ENCODE measurements around the gene WT1.

The WT1 gene

GRCh38 chr11:32479291-32479690 lies 44.0 kb upstream of the WT1 start:
- Histone ChIP-seq H3K36me3 (ENCODE audit: control insufficient read depth in 2 of 2, insufficient read depth in 1 of 2, low read length in 2 of 2) (no peaks in the 10 kb centered on the region), H3K27ac (ENCODE audit: extremely low read depth, low read depth, low read length) (no peak overlapping the region), H3K9me3 (ENCODE audit: control insufficient read depth, insufficient read depth, low read depth, low read length) (no peaks in the 10 kb centered on the region), H3K4me1 (ENCODE audit: control insufficient read depth, insufficient read depth, low read length) (0 out of 2 replicates have a peak, but pooled peaks cover 3% of the 10 kb centered on the region), H3K4me3 (ENCODE audit: low read depth, low read length) (no peak overlapping the region)
- TF ChIP-seq ZNF26 (tag by site-specific recombination; IDR thresholded peaks at IDR 0.05) (no peak), TRIM28 (IDR thresholded peaks at IDR 0.05; ENCODE audit: borderline replicate concordance, low read length) (no peak), ZNF561 (tag by site-specific recombination; IDR thresholded peaks at IDR 0.05; ENCODE audit: borderline replicate concordance) (no peak), ZNF394 (tag by site-specific recombination; IDR thresholded peaks at IDR 0.05; ENCODE audit: borderline replicate concordance) (no peak), ZNF510 (tag by site-specific recombination; IDR thresholded peaks at IDR 0.05; ENCODE audit: insufficient replicate concordance) (no peak), ZNF776 (tag by site-specific recombination; IDR thresholded peaks at IDR 0.05; ENCODE audit: borderline replicate concordance) (no peak), SP3 (tag by site-specific recombination; IDR thresholded peaks at IDR 0.05) (no peak), ZNF544 (tag by site-specific recombination; IDR thresholded peaks at IDR 0.05) (no peak), EGR2 (tag by site-specific recombination; IDR thresholded peaks at IDR 0.05; ENCODE audit: low read depth) (no peak), ZNF274 (IDR thresholded peaks at IDR 0.05; ENCODE audit: low read length) (no peak), ZNF274 (tag by site-specific recombination; IDR thresholded peaks at IDR 0.05; ENCODE audit: borderline replicate concordance) (no peak), ZBTB21 (tag by site-specific recombination; IDR thresholded peaks at IDR 0.05) (no peak), ZNF239 (tag by site-specific recombination; IDR thresholded peaks at IDR 0.05) (no peak), ZBTB26 (tag by site-specific recombination; optimal IDR thresholded peaks at IDR 0.05) (no peak), ZNF157 (tag by site-specific recombination; IDR thresholded peaks at IDR 0.05) (no peak), GFI1B (tag by site-specific recombination; IDR thresholded peaks at IDR 0.05) (no peak)
- TF ChIP-seq, protein P1, sequence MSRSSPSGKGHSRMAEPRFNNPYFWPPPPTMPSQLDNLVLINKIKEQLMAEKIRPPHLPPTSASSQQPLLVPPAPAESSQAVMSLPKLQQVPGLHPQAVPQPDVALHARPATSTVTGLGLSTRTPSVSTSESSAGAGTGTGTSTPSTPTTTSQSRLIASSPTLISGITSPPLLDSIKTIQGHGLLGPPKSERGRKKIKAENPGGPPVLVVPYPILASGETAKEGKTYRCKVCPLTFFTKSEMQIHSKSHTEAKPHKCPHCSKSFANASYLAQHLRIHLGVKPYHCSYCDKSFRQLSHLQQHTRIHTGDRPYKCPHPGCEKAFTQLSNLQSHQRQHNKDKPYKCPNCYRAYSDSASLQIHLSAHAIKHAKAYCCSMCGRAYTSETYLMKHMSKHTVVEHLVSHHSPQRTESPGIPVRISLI (tag by site-specific recombination; IDR thresholded peaks at IDR 0.05): no peak
- ChIA-PET POLR2A (no interaction called here), CTCF (interaction anchor here (0.9 kb wide), 1 partner anchor 11 kb away, joined by 3 read pairs; no protein-coding TSS in a partner anchor)

- Histone ChIP-seq H3K4me1 (ENCODE audit: control insufficient read depth, insufficient read depth, low read length) (0 out of 2 replicates have a peak, but pooled peaks cover 3% of the 10 kb centered on the region), H3K36me3 (ENCODE audit: control insufficient read depth in 2 of 2, insufficient read depth in 1 of 2, low read length in 2 of 2) (no peaks in the 10 kb centered on the region), H3K9me3 (ENCODE audit: control insufficient read depth, insufficient read depth, low read depth, low read length) (no peaks in the 10 kb centered on the region), H3K4me3 (ENCODE audit: low read depth, low read length) (no peak overlapping the region), H3K27ac (ENCODE audit: extremely low read depth, low read depth, low read length) (no peak overlapping the region)
- ChIA-PET CTCF (interaction anchor here (0.9 kb wide), 1 partner anchor 10 kb away, joined by 3 read pairs; no protein-coding TSS in a partner anchor), POLR2A (no interaction called here)
- no peak for TF ChIP-seq ZNF707 (tag by site-specific recombination; IDR thresholded peaks at IDR 0.05)
- TF ChIP-seq ZNF670 (tag by site-specific recombination; IDR thresholded peaks at IDR 0.05; ENCODE audit: low read depth): no peak
- TF ChIP-seq ZNF366 (tag by site-specific recombination; conservative IDR thresholded peaks at IDR 0.05): no peak
Measured at GRCh38 chr11:32478277-32478731, 43.0 kb upstream of the WT1 start.

Data from HEK293 (cell line).